H1 (cell line): Measurements from ENCODE around the gene IFT81. TPM values are rescaled to one million over a fixed set of nuclear protein-coding genes. Genes with fewer than 3 reads are reported as not detected.

Experiments
- TBP ChIP-seq: IDR thresholded peaks from 2 replicates; pipeline ENCODE4 v1.6.1; 2011; ENCODE audit warnings: low read depth, low read length, improper control_type of control experiment
- polyA plus RNA-seq, 7 experiments: library from polyadenylated mRNA; depleted of rRNA in 3 of 7; stranded (reverse) in 5 of 7; unstranded in 2 of 7; fragments of >200 nt in 5 of 7; fragments of 200-250 nt in 2 of 7; gene quantifications; 1 replicate in 5 of 7; 2 replicates in 1 of 7; 4 replicates in 1 of 7; pipeline versions ENCODE4 v1.2.1 to v1.2.3, GENCODE V29; 2011 to 2013; ENCODE audit warnings: missing spikeins in 2 of 7, mixed read lengths in 2 of 7
- total RNA-seq: library from RNA; stranded (reverse); fragmentation: NEBNext Ultra II Directional; extraction: Animal tissue kit (Norgen Biotek cat#: 25700); gene quantifications from 2 replicates; pipeline ENCODE4 v1.2.1, GENCODE V29; 2021

IFT81 gene
- total and polyA plus RNA-seq, 2 of the 8 experiments (the other 6 are each of a cell fraction or from before 2014, with no cell fraction given) = 4.1 to 14.5 TPM

GRCh38 chr12:110116623-110117022 lies 7.5 kb upstream of the IFT81 start (continued):
- TF ChIP-seq TBP = no peak
- TF ChIP-seq, all 59 proteins: peak for 0
